ENCODE measurements around the gene MCC. TPM values are rescaled to one million over a fixed set of nuclear protein-coding genes. Genes with fewer than 3 reads are reported as not detected.

Gene MCC
- total and polyA plus RNA-seq, 2 of the 4 experiments (the other 2 are of a cell fraction) = 5.0 to 20.6 TPM

- Histone ChIP-seq H4K8ac (ENCODE audit: low read depth in 2 of 2, low read length in 2 of 2) (no peak overlapping the region), H2BK120ac (ENCODE audit: low read depth, low read length) (no peak overlapping the region), H3K79me1 (ENCODE audit: low read depth in 1 of 2, low read length in 2 of 2) (peaks cover 23 to 41% of the 10 kb centered on the region in 2 experiments), H3K4ac (ENCODE audit: low read depth, low read length) (no peak overlapping the region), H3K18ac (ENCODE audit: low read depth, low read length) (no peak overlapping the region), H2BK5ac (ENCODE audit: low read depth, low read length, poor library complexity, severe bottlenecking) (no peak overlapping the region), H3K27ac (ENCODE audit: insufficient read depth, low read length) (no peak overlapping the region), H4K5ac (ENCODE audit: low read depth, low read length) (no peak overlapping the region), H3K27me3 (ENCODE audit: control insufficient read depth, insufficient read depth, low read length) (no peaks in the 10 kb centered on the region), H2AK9ac (replicated peaks; ENCODE audit: low read depth, low read length, poor library complexity) (no peak overlapping the region), H3K4me3 (ENCODE audit: insufficient read depth, low read depth, low read length) (no peak overlapping the region), H3K23ac (ENCODE audit: low read depth, low read length) (no peak overlapping the region), H2AFZ (replicated peaks; ENCODE audit: low read length, poor library complexity) (no peak overlapping the region), H4K91ac (ENCODE audit: insufficient read depth, low read depth, low read length) (no peak overlapping the region), H3K36me3 (ENCODE audit: control insufficient read depth, insufficient read depth, low read length) (peaks cover 2% of the 10 kb centered on the region; the same call in 1 of the 2 replicates), H4K20me1 (ENCODE audit: insufficient read depth, low read length) (peaks cover 12% of the 10 kb centered on the region; the same call in 1 of the 2 replicates), H3K4me2 (ENCODE audit: low read depth, low read length) (no peak overlapping the region), H3K9me1 (ENCODE audit: insufficient read depth, low read length) (peaks cover 12% of the 10 kb centered on the region; the same call in 1 of the 2 replicates), H2BK20ac (ENCODE audit: low read depth, low read length) (no peak overlapping the region), H3K9me3 (ENCODE audit: control insufficient read depth, insufficient read depth, low read length) (no peaks in the 10 kb centered on the region), H3K56ac (ENCODE audit: extremely low read depth, insufficient read depth, low read length) (no peak overlapping the region), H3K14ac (replicated peaks; ENCODE audit: low read depth, low read length) (no peak overlapping the region), H2AK5ac (ENCODE audit: low read depth, low read length) (no peak overlapping the region), H2BK15ac (ENCODE audit: low read depth, low read length) (0 out of 3 replicates have a peak overlapping the region, but pooled peaks have one; percentile 24), H3K4me1 (ENCODE audit: control insufficient read depth, insufficient read depth, low read length) (peaks cover 8% of the 10 kb centered on the region), H3K9ac (ENCODE audit: low read depth, low read length) (no peak overlapping the region)
- TF ChIP-seq MAZ (IDR thresholded peaks at IDR 0.05; ENCODE audit: borderline replicate concordance, low read depth, low read length) (no peak), BHLHE40 (IDR thresholded peaks at IDR 0.05; ENCODE audit: low read depth, low read length) (no peak), CTCF (conservative IDR thresholded peaks at IDR 0.05; ENCODE audit: low read depth, low read length) (no peak), USF2 (IDR thresholded peaks at IDR 0.05; ENCODE audit: low read depth, low read length) (no peak)
- CTCF ChIA-PET = no interaction called here
- DNase-seq = no peak
- POLR2A ChIA-PET (ENCODE audit: unreplicated experiment) = no interaction called here
- WGBS, 2 experiments (ENCODE audit: extremely low coverage in 2 of 2, insufficient read length in 1 of 2) = 61 to 100% methylated on average over 1 to 2 of the region's 2 CpGs
- in situ Hi-C loops (cut with MboI; ENCODE audit: low sequenced_read_pairs) = no loop called here
- no TSS peak for BruUV-seq (replicated peaks)
- ATAC-seq (ENCODE audit: low read depth) = no peak
- dilution Hi-C loops (cut with HindIII; ENCODE audit: low sequenced_read_pairs, unreplicated experiment) = no loop called here
- intact Hi-C loops (cut with micrococcal nuclease) = no loop called here
Observed at GRCh38 chr5:113225259-113225658, 263.0 kb downstream of the MCC start.
